ENCODE measurements around the gene AKAP13.
"Not testable (repeated sequence)": the region's sequence is repeated elsewhere in the genome, so short reads cannot be mapped to it uniquely, and the experiment has no call there.

Gene AKAP13

GRCh38 chr15:85414991-85415390 lies 34.6 kb downstream of the AKAP13 start:
- no peak for DNase-seq

GRCh38 chr15:85415783-85416182 lies 35.4 kb downstream of the AKAP13 start:
- DNase-seq: no peak

- no peak for DNase-seq
Measured at GRCh38 chr15:85417276-85417675, 36.9 kb downstream of the AKAP13 start.

- DNase-seq: no peak
Measured at GRCh38 chr15:85419161-85419560, 38.8 kb downstream of the AKAP13 start.

- no peak for DNase-seq
Measured at GRCh38 chr15:85421116-85421925, 40.9 kb downstream of the AKAP13 start.

- no peak for DNase-seq
Measured at GRCh38 chr15:85422607-85423006, 42.2 kb downstream of the AKAP13 start.

GRCh38 chr15:85423256-85423655 lies 42.9 kb downstream of the AKAP13 start:
- DNase-seq: no peak

- DNase-seq: no peak
Measured at GRCh38 chr15:85424154-85424553, 43.8 kb downstream of the AKAP13 start.

- no peak for DNase-seq
Measured at GRCh38 chr15:85426481-85426880, 46.1 kb downstream of the AKAP13 start.

GRCh38 chr15:85427286-85428028 lies 47.1 kb downstream of the AKAP13 start:
- no peak for DNase-seq

- DNase-seq: no peak
Measured at GRCh38 chr15:85429522-85429921, 49.1 kb downstream of the AKAP13 start.

GRCh38 chr15:85430406-85431204 lies 50.2 kb downstream of the AKAP13 start:
- DNase-seq: no peak

- DNase-seq: no peak
Measured at GRCh38 chr15:85439996-85440395, 59.6 kb downstream of the AKAP13 start.

GRCh38 chr15:85440451-85440850 lies 60.0 kb downstream of the AKAP13 start:
- no peak for DNase-seq

- DNase-seq: not testable (repeated sequence)
Measured at GRCh38 chr15:85441854-85442253, 61.5 kb downstream of the AKAP13 start.

GRCh38 chr15:85443046-85443445 lies 62.6 kb downstream of the AKAP13 start:
- no peak for DNase-seq

- no peak for DNase-seq
Measured at GRCh38 chr15:85443593-85444087, 63.2 kb downstream of the AKAP13 start.

- no peak for DNase-seq
Measured at GRCh38 chr15:85444122-85444745, 63.8 kb downstream of the AKAP13 start.

- DNase-seq: no peak
Measured at GRCh38 chr15:85445361-85445760, 65.0 kb downstream of the AKAP13 start.

GRCh38 chr15:85451099-85451700 lies 70.8 kb downstream of the AKAP13 start:
- no peak for DNase-seq

GRCh38 chr15:85452436-85452835 lies 72.0 kb downstream of the AKAP13 start:
- DNase-seq: no peak

GRCh38 chr15:85453144-85453872 lies 72.9 kb downstream of the AKAP13 start:
- no peak for DNase-seq

Data from NCI-H2107 (cell line).